ENCODE results near the gene ZC3HAV1L.
"Not testable (repeated sequence)": the region's sequence is repeated elsewhere in the genome, so short reads cannot be mapped to it uniquely, and the experiment has no call there.

Gene ZC3HAV1L

DNA sequence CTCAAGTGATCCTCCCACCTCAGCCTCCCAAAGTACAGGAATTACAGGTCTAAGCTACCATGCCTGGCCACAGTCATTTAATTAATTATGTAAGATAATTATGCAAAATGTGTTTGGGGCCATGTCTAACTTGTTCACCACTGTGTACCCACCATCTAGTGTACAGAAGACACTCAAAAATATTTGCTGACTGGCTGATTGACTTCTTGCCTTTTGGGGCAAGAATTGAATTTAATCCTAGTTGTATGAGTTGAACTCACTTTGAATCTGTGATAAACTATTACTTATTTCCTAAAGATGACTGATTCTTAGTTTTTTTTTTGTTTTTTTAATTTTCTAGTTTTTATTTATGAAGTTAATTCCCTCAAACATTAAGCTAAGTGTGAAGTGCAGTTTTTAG is 15.8 kb upstream of the ZC3HAV1L start:
- no peak for DNase-seq

DNA sequence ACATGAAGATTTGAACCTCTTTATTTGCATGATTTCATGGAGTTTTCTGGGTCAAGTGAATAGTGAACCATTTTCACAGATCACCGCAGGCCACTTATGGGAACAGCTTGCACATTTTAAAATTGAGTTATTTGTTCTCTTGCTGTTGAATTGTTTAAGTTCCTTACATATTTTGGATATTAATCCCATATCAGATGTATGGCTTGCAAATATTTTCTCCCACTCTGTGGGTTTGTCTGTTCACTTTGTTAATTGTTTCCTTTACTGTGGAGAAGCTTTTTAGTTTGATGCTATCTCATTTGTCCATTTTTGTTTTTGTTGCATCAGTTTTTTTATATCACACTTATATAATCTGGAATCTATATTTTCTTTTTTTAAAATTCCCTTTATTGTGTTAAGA is 14.1 kb upstream of the ZC3HAV1L start:
- no peak for DNase-seq

DNA sequence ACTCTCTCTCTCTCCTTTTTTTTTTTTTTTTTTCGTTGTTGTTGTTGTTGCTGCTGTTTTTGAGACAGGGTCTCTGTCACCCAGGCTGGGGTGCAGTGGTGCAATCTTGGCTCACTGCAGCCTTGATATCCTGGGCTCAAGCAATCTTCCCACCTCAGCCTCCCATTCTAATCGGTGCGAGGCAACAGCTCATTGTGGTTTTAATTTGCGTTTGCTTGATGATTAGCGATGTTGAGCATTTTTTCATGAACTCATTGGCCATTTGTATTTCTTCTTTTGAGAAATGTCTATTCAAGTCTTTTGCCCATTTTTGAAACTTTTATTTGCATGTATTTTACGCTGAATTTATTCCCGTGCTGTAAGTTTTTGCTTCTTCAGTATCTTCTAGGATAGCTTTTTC is 13.3 kb upstream of the ZC3HAV1L start:
- no peak for DNase-seq

DNA sequence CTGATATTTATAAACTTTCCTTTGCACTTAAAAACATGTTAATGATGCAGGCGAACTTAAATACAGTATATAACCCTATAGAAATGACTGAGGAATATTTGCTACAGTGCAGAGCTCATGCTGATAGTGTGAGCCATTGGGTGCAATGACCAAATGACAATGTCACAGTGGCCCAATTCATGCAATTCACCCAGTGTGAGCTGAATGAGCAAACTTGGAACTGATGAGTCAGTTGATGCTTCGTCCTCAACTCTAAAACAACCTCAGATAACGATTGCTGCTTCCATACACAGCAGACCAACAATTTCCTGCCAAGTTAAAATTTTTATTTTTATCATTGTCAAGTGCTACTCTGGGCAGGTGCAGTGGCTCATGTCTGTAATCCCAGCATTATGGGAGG is 12.1 kb upstream of the ZC3HAV1L start:
- no peak for DNase-seq

DNA sequence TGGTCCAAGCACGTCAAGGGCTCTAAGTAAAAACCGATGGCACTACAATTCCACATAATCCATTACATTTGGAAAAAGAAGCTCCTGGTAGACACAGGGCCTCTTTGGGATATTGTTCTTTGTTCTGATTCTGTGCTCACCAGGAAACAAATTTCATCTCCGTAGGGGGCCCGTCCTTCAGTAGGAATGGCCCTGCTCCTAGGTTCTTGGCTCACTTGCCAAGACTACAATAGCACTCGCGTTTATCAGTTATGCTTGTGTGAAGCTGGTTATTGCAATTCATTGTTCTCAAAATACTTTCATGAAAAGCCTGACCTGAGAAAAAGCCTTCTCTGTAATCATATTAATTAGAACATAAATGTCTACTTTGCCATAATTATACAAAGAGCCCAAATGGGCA is 10.3 kb upstream of the ZC3HAV1L start:
- no peak for DNase-seq

DNA sequence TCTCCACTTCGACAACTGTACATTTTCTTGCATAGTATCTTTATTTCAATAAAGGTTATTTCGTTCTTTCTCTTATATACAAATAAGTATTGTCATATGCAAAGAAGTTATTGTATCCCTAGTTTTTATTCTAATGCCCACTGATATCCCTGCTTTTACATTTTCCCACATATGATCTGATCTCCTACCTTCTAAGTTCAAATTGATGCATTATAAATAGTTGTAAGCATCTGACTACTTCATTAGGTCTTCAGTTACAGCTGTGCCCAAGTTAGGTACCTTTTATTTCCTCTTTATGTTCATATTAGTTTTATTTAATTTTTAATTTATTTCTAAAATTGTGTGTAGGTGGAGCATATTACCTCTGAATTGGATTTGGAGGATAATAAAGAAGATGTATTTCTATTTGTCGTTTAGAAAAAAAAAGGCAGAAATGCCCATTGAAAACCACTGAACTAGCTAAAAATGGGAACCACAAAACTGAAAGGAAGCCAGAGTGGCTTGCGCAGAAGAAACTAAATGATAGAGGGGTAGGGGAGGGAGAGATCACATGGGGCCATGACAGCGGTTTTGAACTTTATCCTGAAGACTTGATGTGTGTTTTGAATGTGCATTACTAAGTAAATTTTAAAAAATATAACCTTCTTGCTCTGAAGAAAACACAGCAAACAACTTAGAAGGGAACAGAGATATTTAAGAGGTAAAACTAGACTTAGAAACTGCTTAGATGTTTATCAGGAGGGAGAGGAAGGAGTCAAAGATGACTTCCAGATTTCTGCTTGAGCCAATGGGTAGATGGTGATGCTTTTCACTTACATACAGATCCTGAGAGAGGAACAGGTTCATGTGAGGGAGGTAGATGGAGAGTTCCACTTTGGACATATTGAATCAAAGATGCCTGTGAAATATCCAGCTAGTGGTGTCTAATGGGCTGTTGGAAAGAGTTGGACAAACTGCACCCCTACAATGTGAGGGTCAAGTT is 9.3 kb upstream of the ZC3HAV1L start:
- no peak for DNase-seq

DNA sequence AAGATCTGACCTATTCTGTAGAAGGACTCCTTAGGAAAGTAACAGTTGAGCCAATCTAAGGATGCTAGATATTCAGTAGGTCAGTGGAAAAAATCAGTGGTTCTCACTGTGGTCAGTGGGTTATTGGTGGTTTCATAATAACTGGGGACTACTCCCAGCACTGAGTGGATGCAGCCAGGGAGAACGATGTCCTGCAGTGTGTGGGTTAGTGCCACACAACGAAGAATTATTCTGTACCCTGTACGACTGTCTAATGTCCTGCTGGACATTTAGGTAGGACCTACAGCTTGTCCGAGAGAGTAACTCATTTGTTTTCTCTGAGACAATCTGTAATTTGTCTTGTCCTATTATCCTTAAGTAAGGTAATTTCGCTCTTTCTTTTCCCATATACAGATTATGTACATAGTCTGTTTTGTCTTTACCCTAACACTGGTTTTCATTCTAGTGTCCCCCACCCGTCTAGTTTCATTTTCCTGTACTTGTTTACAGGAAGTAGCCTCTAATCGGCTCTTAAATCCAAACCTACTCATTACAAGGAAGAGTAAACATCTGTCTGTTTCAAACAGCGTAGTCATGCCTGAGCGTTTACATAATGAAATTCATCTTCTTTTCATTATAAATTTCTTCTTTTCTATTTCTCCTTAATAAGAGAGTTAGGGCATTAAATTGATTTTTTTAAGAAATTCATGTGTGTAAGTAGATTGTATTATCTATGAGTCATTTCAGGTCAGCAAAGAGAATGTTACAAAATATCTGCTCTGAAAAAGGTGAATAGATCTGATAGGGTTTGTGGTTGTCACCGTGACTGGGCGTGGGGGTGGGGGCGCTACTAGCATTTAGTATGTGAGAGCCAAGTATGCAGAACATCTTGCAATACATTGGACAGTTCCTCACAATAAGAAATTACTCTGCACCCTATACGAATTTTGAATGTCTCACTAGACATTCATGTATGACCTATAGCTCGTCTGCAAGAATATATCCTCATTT is 8.3 kb upstream of the ZC3HAV1L start:
- no peak for DNase-seq

DNA sequence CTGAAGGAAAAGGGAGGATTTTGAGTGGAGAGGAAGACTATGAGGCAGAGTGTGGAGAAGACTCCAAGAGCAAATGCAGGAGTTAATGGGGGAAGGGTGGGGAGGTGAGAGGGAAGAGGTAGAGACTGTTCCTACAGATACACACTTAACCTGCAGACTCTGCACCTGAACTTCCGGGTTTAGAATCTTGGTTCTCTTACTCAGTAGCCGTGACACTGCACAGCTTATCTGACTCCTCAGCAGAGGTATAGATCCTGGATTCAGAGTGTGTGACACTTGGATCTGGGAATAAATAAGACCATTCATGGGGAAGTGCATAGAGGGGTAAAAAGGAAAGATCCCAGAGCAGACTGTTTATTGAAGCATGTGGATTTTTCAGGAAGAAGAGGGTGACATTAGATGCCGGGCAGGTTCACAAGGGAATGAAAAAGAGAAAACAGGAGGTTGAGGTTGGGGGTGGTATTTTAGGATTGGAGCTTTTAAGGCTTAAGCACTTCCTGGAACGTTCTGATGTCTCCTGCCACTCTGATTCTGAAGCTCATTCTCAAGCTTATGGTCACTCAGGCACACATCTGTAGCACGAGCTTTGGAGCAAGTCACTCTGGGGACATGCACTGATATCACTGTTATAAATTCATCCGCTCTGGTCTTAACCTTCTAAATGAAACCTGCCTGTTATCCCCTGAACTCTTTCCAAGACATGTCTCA is 5.7 kb upstream of the ZC3HAV1L start:
- no peak for DNase-seq

DNA sequence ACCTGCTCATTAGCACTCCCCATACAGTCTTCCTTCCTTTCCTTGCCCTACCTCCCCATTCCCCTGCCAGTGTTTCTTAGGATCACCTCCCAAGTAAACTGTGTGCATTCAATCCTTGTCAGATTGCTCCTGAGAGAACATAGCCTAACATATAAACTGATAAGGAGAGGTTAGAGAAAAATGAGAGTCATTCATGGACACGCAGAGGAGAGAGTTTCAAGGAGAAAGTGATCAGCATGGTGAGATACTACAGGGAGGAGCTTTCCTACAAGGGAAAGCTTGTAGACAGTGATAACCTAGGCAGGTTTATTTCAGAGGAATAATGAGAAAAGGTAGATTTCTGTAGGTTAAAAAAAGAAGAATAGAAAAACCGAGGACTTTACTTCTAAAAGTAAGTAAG is 2.8 kb upstream of the ZC3HAV1L start:
- DNase-seq = no peak

DNA sequence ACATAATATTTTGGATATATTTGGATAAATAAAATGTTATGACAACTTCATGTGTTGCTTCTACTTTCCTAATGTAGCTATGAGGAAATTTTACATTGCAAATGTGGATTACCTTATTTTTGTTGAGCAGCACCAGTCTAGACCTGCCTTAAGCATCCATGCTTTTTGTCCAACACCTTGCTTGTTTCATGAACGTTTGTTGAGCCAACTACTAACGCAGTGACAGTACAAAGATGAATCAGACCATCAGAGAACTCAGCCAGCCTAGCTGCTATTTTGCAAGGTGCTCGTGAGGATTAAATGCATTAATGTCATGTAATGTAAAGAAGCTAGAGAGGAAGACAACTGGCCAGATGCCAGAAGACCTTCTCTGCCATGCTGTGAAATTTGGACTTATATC is 1.1 kb upstream of the ZC3HAV1L start:
- no peak for DNase-seq

DNA sequence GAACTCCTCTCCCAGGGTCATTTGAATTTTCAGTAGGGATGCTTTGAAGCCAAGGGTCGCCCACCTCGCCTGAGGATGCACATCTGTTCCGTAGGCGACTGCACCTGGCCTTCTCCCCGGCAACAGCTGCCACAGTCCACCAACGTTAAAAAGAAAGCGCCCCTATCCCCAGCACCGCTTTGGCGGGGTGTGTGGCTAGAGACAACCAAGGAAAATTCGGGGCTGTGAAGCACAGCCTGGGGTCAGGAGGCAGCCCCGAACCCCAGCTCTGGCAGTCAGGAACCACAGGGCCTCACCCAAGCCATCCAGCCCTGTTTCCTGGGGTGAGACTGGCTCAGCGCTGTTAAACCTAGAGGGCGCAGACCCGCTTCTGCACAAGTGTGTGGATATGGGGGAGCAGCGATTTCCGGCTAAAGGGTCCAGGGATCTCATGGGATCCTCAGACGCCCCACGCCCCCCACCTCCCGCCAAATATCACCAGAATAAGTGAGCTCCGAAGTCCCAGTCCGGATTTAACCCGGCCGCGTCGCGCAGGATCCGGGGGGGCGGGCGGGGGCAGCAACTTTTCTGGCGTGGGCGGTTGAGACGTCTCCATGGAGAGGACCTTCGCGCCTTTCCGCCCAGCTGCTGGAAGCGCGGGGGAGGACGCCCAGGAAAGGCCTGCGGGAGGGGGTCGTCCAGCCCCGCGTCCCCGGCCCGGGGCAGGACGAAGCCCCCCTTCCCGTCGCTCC is 822 bp downstream of the ZC3HAV1L start:
- DNase-seq = no peak

DNA sequence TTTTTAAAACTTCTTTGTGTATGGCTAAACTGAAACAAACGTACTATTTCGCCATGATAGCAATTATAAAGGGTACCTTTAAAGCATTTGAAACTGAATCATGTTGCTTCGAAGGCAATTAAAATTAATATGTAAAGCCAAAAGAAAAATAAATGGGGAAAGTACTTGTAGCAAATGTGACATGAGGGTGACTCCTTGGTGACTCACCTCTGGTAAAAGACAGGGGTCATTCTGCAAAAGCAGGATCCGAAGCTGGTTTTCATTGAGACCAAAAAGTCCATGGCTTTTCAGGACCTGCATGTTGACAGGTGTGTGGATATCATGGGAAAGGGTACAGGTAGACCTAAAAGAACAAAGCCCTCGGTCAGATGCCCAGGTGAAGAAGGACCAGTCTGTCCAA is 1.5 kb downstream of the ZC3HAV1L start:
- no peak for DNase-seq

DNA sequence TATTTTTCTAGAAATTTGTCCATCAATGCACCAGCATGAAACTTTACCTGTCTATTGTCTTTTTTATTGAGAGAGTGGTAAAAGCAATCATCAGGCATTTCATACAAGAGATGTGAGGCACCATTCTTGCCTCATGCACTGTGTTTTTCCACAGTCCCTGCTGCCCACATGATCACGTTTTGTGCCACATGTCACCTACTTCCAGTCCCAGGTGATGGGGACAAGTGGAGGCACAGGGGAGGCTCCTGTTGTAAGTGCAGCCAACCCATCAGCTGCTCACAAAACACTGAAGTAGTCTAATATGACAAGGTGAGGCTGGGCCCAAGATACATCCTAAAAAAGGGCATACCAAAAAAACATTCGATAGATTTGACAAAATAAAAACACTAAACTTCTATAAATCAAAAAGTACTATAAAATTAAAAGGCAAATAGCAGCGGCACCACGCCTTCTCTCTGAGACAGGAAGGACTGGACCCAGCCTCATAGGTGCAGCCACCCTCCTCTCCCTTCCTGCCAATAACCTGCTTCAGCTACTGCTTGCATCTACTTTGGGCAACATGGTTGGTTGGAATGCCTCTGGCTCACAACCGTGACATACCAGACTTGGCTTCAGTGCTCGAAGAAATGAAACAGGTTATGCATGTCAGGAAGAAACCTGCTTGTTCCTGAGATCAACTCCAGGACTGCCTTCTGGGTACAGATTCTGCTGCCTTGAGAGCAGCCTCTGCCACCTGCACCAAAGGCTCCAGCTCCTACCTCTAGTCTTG is 2.3 kb downstream of the ZC3HAV1L start:
- DNase-seq = no peak

DNA sequence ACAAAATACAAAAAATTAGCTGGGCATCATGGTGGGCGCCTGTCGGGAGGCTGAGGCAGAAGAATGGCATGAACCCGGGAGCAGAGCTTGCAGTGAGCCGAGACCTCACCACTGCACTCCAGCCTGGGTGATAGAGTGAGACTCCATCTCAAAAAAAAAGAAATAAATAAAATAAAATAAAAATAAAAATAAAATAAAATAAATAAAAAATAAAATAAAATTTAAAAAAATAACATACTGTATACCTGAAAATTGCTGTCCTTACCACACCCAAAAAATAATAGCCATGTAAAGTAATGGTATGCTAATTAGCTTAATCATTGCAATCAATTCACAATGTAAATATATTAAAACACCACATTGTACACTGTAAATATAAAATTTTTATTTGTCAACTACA is 3.4 kb downstream of the ZC3HAV1L start:
- DNase-seq = no peak

DNA sequence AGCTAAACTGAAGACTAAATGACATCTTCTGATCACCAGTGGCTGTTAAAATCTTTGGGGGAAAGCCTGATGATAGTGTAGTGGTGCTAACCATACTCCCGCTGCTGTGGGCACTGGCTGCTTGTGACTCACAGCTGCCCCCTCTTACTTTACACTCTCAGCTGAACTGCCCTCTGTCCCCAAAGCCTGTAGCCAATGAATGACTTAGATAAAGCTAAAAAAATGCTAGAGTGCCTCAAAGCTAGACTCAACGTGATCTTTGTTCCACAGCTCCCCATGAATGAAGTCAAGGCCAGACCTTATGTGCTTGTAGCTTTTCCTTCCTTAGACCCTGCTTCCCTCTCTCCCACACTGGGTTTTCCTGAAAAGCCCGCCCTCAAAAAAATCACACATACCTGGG is 6.5 kb downstream of the ZC3HAV1L start:
- no peak for DNase-seq

DNA sequence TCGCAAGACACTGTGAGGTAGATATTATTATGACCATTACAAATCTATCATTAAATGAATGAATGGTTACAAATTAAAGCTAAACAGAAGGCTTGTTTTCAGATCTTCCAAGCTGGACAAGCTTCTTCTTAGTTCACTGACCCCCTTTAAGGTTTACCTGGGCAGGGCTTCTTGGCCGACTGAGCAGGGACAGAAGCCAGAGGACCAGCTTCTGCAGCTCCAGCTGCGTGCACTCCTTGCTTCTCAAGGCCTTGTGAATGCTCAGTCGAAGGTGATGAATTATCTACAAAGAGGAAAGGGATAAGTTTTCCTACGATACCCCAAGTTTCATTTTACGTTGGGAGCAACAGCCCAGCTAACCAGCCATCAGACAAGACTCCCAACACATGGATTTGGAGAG is 9.3 kb downstream of the ZC3HAV1L start:
- no peak for DNase-seq

DNA sequence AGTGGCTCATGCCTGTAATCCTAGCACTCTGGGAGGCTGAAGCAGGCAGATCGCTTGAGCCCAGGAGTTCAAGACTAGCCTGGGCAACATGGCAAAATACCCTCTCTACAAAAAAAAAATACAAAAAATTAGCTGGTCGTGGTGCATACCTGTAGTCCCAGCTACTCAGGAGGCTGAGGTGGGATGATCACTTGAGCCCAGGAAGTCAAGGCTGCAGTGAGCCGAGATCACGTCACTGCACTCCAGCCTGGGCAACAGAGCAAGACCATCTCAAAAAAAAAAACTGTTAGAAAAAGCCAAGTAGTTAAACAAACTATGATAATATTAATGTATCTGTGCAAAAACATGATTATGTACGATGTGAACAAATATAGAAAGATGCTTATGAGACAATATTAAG is 10.0 kb downstream of the ZC3HAV1L start:
- DNase-seq = not testable (repeated sequence)

DNA sequence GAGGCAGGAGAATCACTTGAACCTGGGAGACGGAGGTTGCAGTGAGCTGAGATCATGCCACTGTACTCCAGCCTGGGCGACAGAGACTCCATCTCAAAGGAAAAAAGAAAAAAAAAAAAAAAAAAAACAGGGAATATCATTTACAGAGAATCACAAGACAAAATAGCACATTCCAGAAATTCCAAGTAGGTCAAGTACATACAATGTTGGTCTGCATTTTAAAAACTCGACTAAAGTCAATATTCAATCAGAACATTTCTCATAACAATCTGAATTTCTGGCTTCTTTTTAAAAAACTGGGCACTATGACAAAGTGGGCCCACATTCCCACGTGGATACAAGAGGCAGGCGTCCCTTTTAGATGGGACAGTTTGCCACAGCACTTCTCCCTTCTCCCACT is 12.8 kb downstream of the ZC3HAV1L start:
- no peak for DNase-seq

DNA sequence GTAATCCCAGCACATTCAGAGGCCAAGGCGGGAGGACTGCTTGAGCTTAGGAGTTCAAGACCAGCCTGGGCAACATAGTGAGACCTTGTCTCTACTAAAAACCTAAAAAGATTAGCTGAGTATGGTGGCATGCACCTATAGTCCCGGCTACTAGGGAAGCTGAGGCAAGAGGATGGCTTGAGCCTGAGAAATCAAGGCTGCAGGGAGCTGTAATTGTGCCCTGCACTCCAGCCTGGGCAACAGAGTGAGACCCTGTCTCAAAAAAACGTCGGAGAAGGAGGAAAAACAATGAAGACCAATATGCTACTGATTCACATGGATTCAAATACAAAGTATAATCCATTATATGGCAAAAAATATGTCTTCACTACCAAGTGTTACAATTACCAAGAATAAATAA is 13.6 kb downstream of the ZC3HAV1L start:
- DNase-seq = no peak

DNA sequence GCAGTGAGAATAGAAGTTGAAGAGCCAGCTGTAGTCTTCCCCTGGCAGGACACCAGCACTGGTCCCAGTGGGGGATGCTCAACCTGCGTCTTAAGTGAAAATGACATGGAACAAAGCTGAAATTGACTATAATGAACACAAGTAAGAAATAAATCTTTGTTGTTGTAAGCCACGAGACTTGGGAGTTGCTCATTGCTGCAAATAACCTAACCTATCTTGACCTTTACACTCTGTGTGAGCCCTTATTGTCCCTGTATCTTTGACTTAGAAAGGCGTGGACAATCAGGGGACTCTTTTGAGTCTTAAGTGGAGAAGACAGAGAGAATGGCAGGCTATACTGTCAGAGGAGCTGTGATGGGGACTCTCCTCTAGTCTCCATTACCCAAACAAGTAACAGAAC is 16.9 kb downstream of the ZC3HAV1L start:
- DNase-seq = no peak

DNA sequence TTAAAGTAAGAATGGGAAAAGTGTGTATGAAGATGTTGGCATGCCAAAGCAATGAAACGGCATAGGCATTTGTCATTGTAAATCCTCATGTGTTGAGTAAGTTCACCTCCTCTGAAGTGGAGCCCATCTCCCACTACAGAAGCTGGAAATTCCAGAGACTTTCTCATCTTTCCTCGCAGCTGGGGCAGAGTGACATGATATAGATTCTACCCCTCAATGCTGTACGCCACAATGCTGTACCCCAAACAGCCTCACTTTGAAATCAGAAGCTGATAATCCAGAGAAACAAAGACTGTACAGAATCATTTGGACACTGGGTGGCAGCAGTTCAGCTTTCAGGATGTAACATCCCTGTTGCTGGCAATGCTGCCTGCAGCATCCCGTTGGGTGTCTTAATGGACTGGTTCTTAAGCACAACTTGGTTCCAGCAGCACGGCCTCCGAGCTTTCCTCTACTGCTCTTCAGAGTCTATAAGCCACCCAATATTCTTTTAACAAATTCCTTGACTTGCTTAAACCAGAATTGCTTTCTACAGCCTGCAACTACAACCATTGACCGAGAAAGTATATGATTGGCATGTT is 18.8 kb downstream of the ZC3HAV1L start:
- peak; percentile 15 for DNase-seq
